ENCODE results near the gene ATG2A. TPM values are rescaled to one million over a fixed set of nuclear protein-coding genes. Genes with fewer than 3 reads are reported as not detected.

Gene ATG2A
- total and polyA plus RNA-seq, 10 of the 15 experiments (the other 5 are each of a cell fraction or from before 2014, with no cell fraction given) = 0.08 to 19.0 (median 4.6) TPM

- TF ChIP-seq CUX1 (IDR thresholded peaks at IDR 0.05; ENCODE audit: insufficient replicate concordance, low read depth, low read length) (no peak), TAF1 (IDR thresholded peaks at IDR 0.05; ENCODE audit: borderline replicate concordance, low read depth, low read length) (no peak), TCF7 (IDR thresholded peaks at IDR 0.05; ENCODE audit: borderline replicate concordance) (no peak), ZBTB33 (IDR thresholded peaks at IDR 0.05) (no peak), NFYB (IDR thresholded peaks at IDR 0.05; ENCODE audit: insufficient read depth, low read depth, low read length) (no peak)
Measured at GRCh38 chr11:64933213-64933934, 16.4 kb upstream of the ATG2A start (continued).
